Endodermal cell (in vitro differentiated cells): ENCODE data around the gene DENND5B. TPM values are rescaled to one million over a fixed set of nuclear protein-coding genes. Genes with fewer than 3 reads are reported as not detected.
A peak's percentile ranks its signal among the peaks of the same experiment; 100 is the strongest.

Experiments used
- DNase-seq: peaks from one replicate; pipeline ENCODE4 v3.0.0-alpha.2; 2017
- H3K27ac ChIP-seq: 2 replicates; pipeline ENCODE4 v1.5.1; 2013; ENCODE audit warnings: mild to moderate bottlenecking, low read depth, low read length, moderate library complexity
- H3K27me3 ChIP-seq: 2 replicates; pipeline ENCODE4 v1.6.1; 2013; ENCODE audit warnings: mild to moderate bottlenecking, low read length, moderate library complexity; ENCODE audit not compliant: insufficient read depth, control insufficient read depth, poor library complexity, severe bottlenecking
- H3K36me3 ChIP-seq: 2 replicates; pipeline ENCODE4 v1.7.0; 2013; ENCODE audit warnings: mild to moderate bottlenecking, low read length, moderate library complexity; ENCODE audit not compliant: control insufficient read depth, insufficient read depth
- H3K4me1 ChIP-seq: one replicate; pipeline ENCODE4 v1.7.0; 2013; ENCODE audit warnings: low read length; ENCODE audit not compliant: control insufficient read depth, insufficient read depth
- H3K4me3 ChIP-seq: 2 replicates; pipeline ENCODE4 v1.5.1; 2013; ENCODE audit warnings: mild to moderate bottlenecking, low read length, moderate library complexity
- H3K9ac ChIP-seq: 2 replicates; pipeline ENCODE4 v1.6.1; 2013; ENCODE audit warnings: mild to moderate bottlenecking, low read length, moderate library complexity; ENCODE audit not compliant: poor library complexity, severe bottlenecking; ENCODE audit errors: extremely low read depth
- H3K9me3 ChIP-seq: 2 replicates; pipeline ENCODE4 v1.6.1; 2013; ENCODE audit warnings: mild to moderate bottlenecking, low read length, moderate library complexity; ENCODE audit not compliant: control insufficient read depth
- H3K27ac Mint-ChIP-seq: 2 replicates; pipeline ENCODE4 v1.8.0; 2020; ENCODE audit warnings: mixed read lengths
- H3K27me3 Mint-ChIP-seq: 2 replicates; pipeline ENCODE4 v1.8.0; 2021; ENCODE audit warnings: mild to moderate bottlenecking, mixed read lengths; ENCODE audit not compliant: insufficient read depth
- H3K36me3 Mint-ChIP-seq: 2 replicates; pipeline ENCODE4 v1.8.0; 2020; ENCODE audit warnings: low read depth, mixed read lengths
- H3K4me1 Mint-ChIP-seq: 2 replicates; pipeline ENCODE4 v1.8.0; 2020; ENCODE audit warnings: mixed read lengths
- H3K4me3 Mint-ChIP-seq: 2 replicates; pipeline ENCODE4 v1.8.0; 2020; ENCODE audit warnings: mild to moderate bottlenecking, moderate library complexity, mixed read lengths
- H3K9me3 Mint-ChIP-seq: 2 replicates; pipeline ENCODE4 v1.8.0; 2020; ENCODE audit warnings: mild to moderate bottlenecking, mixed read lengths
- WGBS, 2 experiments: methylation state at CpG; one replicate each; pipeline versions ENCODE4 v1.1.5 to v1.1.7; 2013; ENCODE audit warnings: missing lambda C conversion rate in 2 of 2, mixed read lengths in 1 of 2; ENCODE audit not compliant: insufficient coverage in 1 of 2, insufficient read length in 1 of 2; 5-methylcytosine and 5-hydroxymethylcytosine counted together
- total RNA-seq, 2 donors: library from RNA; stranded (reverse); fragmentation: NEBNext Ultra II Directional in 1 of 2; extraction: Animal tissue kit (Norgen Biotek cat#: 25700) in 1 of 2; gene quantifications; 2 replicates in 1 of 2; 3 replicates in 1 of 2; pipeline ENCODE4 v1.2.1, GENCODE V29; 2021
- TF ChIP-seq, protein P1 (sequence below): fragments of 200-600 bp; sonication (generic); conservative IDR thresholded peaks from 2 replicates; pipeline ENCODE4 v1.5.0; 2021; ENCODE audit warnings: antibody characterized with exemption, mild to moderate bottlenecking

Gene DENND5B
- total RNA-seq, 2 donors from 2014 or later: 24.5 to 34.2 TPM

DNA sequence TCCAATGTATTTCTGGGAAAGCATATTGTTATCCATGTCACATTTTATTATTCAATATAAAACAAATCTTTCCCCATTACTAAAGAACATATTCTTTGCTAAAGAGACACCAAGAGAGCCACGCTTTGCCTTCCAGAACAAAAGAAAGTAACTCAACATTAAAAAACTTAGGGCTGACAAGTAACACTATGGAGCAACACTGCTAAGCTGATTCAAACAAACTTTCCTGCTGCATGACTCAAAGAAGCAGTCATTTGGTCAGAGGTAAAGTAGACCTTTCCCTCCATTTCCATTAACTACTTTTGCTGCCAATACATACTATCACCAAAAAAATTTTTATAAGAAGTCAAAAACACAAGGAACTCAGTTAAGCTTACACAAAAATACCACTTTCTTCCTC lies 83.0 kb downstream of the DENND5B start:
- WGBS, 2 experiments: 94 to 100% methylated on average over 1 of the region's 1 CpG
- peaks cover 29% of the 10 kb centered on the region for H3K4me1 Mint-ChIP-seq
- no peak overlapping the region for H3K4me3 Mint-ChIP-seq
- no peak overlapping the region for H3K9ac ChIP-seq
- TF ChIP-seq, protein P1, sequence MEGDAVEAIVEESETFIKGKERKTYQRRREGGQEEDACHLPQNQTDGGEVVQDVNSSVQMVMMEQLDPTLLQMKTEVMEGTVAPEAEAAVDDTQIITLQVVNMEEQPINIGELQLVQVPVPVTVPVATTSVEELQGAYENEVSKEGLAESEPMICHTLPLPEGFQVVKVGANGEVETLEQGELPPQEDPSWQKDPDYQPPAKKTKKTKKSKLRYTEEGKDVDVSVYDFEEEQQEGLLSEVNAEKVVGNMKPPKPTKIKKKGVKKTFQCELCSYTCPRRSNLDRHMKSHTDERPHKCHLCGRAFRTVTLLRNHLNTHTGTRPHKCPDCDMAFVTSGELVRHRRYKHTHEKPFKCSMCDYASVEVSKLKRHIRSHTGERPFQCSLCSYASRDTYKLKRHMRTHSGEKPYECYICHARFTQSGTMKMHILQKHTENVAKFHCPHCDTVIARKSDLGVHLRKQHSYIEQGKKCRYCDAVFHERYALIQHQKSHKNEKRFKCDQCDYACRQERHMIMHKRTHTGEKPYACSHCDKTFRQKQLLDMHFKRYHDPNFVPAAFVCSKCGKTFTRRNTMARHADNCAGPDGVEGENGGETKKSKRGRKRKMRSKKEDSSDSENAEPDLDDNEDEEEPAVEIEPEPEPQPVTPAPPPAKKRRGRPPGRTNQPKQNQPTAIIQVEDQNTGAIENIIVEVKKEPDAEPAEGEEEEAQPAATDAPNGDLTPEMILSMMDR: no peak
- peaks cover 10% of the 10 kb centered on the region for H3K4me1 ChIP-seq
- H3K27me3 Mint-ChIP-seq: no peaks in the 10 kb centered on the region
- peak overlapping the region; percentile 36 for H3K27ac Mint-ChIP-seq
- no peaks in the 10 kb centered on the region for H3K27me3 ChIP-seq
- no peaks in the 10 kb centered on the region for H3K36me3 ChIP-seq
- DNase-seq: no peak
- peaks cover 9% of the 10 kb centered on the region for H3K36me3 Mint-ChIP-seq
- no peak overlapping the region for H3K27ac ChIP-seq
- no peak overlapping the region for H3K4me3 ChIP-seq
- H3K9me3 Mint-ChIP-seq: peaks cover 20% of the 10 kb centered on the region
- peaks cover 18% of the 10 kb centered on the region for H3K9me3 ChIP-seq

DNA sequence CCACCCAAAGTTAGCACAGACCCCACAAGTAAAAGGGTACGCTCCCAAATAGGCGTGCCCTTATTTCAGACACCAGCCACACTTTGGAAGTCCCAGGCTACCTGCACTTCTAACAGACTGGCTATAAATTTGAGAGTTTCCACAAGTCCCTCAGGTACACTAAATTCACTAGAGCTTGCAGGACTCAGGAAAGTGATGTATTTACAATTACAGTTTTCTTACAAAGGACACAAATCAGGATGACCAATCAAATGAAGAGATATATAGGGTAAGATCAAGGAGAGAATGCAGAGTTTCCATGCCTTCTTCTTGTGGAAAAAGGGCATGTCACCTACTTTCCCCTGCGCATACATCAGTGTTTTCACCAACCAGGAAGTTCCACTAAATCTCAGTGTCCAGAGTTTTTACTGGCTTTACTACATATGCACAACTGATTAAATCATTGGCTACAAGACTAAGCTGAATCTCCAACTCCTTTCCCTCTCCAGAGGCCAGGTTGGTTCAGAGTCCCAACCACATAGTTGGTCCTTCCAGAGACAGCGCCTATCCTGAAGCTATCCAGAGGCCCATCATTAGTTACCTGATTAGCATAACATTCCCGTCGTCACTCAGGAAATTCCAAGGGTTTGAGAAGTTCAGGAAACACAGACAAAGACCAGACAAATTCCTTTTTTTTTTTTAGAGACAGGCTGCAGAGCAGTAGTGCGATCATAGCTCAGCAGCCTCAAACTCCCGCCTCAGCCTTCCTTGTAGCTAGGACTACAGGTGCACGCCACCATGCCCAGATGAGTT lies 84.2 kb downstream of the DENND5B start:
- Histone ChIP-seq H3K36me3 (no peaks in the 10 kb centered on the region), H3K9me3 (peaks cover 18% of the 10 kb centered on the region), H3K27me3 (no peaks in the 10 kb centered on the region), H3K4me1 (peaks cover 10% of the 10 kb centered on the region), H3K27ac (no peak overlapping the region), H3K9ac (no peak overlapping the region), H3K4me3 (no peak overlapping the region)
- Mint-ChIP-seq H3K27ac (peak overlapping the region; percentile 83), H3K27me3 (no peaks in the 10 kb centered on the region), H3K4me1 (peaks cover 29% of the 10 kb centered on the region), H3K9me3 (peaks cover 20% of the 10 kb centered on the region), H3K36me3 (peaks cover 9% of the 10 kb centered on the region), H3K4me3 (no peak overlapping the region)
- peak; percentile 67 for DNase-seq
- TF ChIP-seq, protein P1: no peak
- 86 to 96% methylated on average over 4 to 9 of the region's 9 CpGs for WGBS, 2 experiments

DNA sequence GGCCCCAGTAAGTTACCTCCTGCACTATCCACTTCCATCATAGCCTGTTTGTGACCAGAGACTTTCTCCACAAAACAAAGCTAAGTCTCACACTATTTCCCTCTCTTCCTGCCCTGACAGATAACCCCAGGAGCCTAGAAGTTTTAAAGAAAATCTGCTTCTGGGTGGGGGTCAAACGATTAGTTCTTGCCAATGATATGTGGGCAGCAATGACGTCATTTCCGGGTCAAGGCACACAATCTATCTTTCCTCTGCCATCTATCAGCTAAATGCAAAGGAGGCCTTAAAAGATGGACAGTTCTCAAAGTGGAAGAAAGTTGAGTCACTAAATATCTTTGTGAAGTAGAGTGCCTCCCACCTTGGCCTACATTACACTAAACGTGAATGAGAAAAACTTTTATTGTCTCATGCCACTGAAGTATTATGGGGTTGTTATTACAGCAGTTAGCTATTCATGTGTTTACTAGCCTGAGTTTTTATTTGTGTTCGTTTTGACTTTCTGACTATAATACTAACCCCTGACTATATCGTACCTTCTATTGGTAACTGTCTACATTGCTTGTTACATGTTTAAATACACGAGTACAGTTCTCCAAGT lies 86.2 kb downstream of the DENND5B start:
- Mint-ChIP-seq H3K36me3 (peaks cover 11% of the 10 kb centered on the region), H3K27me3 (no peaks in the 10 kb centered on the region), H3K27ac (no peak overlapping the region), H3K9me3 (peaks cover 20% of the 10 kb centered on the region), H3K4me3 (no peak overlapping the region), H3K4me1 (peaks cover 31% of the 10 kb centered on the region)
- H3K4me1 ChIP-seq: peaks cover 10% of the 10 kb centered on the region
- 97% methylated on average over 6 to 7 of the region's 7 CpGs for WGBS, 2 experiments
- H3K4me3 ChIP-seq: peak overlapping the region; percentile 0
- peaks cover 18% of the 10 kb centered on the region for H3K9me3 ChIP-seq
- H3K9ac ChIP-seq: no peak overlapping the region
- H3K36me3 ChIP-seq: no peaks in the 10 kb centered on the region
- no peak overlapping the region for H3K27ac ChIP-seq
- H3K27me3 ChIP-seq: no peaks in the 10 kb centered on the region
- DNase-seq: no peak
- TF ChIP-seq, protein P1: no peak
